ENCODE measurements around the gene SGO1. TPM values are rescaled to one million over a fixed set of nuclear protein-coding genes. Genes with fewer than 3 reads are reported as not detected.

The SGO1 gene
- 1 to 10 TPM in 2 of 4 donors, not detected in 2; 1.2 to 1.3 TPM for total RNA-seq

DNA sequence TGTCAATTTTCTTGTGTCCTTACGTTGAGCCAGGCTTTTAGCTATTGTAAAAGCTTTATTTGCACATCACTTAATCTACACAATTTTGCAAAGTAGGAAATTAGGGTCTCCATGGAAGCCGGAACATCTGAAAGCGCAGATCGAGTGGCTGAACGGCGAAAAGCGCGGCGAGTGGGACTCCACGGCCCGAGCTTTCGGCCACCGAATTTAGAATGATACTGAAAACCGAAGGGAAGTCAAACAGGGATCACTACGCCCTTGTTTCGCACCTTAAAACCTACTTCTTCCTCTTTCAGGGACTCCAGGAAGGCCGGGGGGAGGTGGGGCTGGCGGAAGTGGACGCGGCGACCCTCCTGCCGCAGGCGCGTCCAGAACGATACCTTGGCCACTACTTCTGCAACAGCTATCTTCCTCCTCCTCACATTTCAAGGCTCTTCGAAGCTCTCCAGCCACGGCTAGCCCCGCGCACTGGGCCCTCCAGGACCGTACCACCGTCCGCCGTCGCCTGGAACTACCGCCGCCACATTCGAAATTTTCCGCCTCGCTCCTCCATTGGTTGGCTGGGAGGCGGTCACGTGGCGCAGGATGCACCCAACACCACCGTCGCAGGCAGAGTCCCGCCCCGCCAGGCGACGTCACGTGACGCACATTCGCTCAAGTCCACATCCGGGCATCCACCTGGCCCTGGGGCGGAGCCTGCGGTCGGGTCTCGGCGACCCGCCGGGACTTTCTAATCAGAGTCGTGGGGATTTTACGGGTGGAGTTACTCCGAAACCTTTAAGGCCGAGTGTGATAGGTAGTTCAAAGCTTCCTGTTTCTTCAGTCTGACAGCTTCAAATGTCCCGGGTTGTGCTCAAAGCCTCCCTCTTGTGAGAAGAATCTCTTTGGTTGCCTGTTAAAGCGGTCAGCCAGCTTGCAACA is at the start of gene SGO1:
TSS of gene SGO1 (minus strand) at position 528 of the 921 bp plus-strand sequence. CDS start 2,179 bp downstream, outside the sequence.
- TF ChIP-seq CTCF (IDR thresholded peaks at IDR 0.05; ENCODE audit: low read depth), result no peak

DNA sequence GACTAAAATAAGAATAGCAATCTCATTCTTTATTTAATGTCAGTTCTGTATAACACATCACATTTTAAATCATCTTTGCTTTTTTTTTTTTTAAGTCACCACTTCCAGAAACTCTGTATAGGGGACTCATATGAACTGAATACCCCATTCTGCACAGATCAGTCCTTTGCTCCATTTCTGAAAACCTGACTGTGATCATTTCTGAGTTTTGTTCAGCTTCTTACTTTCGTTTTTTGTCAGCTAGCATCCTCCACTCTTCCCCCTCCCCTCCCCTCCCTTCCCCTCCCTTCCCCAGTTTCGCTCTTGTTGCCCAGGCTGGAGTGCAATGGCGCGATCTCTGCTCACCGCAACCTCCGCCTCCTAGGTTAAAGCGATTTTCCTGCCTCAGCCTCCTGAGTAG is 49.8 kb upstream of the SGO1 start:
- no peak for TF ChIP-seq CTCF (IDR thresholded peaks at IDR 0.05; ENCODE audit: low read depth)

GRCh38 chr3:20232906-20233780 is 47.1 kb upstream of the SGO1 start:
- TF ChIP-seq CTCF (IDR thresholded peaks at IDR 0.05; ENCODE audit: low read depth), result no peak

GRCh38 chr3:20230954-20231353 is 44.9 kb upstream of the SGO1 start:
- TF ChIP-seq CTCF (IDR thresholded peaks at IDR 0.05; ENCODE audit: low read depth), result no peak

- TF ChIP-seq CTCF (IDR thresholded peaks at IDR 0.05; ENCODE audit: low read depth), result no peak
Measured at GRCh38 chr3:20225769-20226168, 39.8 kb upstream of the SGO1 start.

DNA sequence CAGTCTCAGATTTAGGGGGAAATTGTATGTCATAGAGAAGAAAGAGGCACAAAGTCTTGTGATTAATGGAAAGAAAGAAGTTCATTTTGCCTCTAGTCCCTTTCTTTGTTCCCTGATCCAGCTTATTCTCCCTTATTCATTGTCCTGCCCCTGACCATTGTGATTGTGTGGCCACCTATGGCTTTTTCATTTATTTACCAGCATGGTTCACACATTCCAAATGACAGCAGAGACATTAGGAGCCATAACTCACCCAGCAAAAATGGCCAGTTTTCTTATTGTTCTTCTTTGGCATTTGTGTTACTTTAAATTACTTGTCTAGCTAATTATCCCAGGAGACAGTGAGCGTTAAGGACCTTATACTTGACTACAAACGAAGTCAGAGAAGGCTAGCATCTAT is 36.3 kb upstream of the SGO1 start:
- TF ChIP-seq CTCF (IDR thresholded peaks at IDR 0.05; ENCODE audit: low read depth), result no peak

DNA sequence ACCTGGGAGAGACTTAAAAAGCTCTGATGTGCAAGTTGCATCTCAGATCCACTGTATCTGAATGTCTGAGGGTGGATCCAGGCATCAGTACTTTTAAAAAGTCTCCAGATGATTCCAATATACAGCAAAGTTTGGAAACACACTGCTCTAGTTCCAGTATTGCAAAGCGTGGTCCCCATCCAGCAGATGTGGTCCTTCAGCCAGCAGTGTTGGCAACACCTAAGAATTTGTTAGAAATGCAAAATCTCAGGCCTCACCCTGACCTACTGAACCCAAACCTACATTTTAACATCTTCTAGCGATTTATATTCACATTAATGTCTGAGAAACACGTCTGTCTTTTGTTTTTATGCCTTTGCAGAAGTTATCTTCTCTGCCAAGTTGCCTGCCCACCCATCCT is 32.2 kb upstream of the SGO1 start:
- no peak for TF ChIP-seq CTCF (IDR thresholded peaks at IDR 0.05; ENCODE audit: low read depth)

Measured in subcutaneous adipose tissue (tissue), 4 donors.